ENCODE measurements around the gene WWOX.

DNA sequence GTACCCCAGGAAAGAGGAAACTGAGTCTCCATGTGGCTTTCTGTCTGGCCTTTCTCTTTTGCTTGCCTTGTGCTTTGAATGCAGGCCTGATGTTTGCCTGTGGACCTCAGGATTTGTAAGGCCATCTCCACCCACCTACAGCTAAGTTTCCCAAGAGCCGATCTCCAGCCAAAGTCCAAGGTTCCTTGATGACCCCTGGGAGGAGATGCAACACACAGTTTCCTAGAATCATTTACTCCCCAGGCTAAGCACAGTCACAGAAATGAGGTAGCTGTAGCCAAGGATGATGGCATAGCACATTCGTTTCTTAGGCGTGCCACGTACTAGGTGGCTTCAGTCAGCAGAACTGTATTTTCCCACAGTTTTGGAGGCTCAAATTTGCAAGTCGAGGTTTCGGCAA is 905.6 kb downstream of the WWOX start:
- TF ChIP-seq, protein P1, sequence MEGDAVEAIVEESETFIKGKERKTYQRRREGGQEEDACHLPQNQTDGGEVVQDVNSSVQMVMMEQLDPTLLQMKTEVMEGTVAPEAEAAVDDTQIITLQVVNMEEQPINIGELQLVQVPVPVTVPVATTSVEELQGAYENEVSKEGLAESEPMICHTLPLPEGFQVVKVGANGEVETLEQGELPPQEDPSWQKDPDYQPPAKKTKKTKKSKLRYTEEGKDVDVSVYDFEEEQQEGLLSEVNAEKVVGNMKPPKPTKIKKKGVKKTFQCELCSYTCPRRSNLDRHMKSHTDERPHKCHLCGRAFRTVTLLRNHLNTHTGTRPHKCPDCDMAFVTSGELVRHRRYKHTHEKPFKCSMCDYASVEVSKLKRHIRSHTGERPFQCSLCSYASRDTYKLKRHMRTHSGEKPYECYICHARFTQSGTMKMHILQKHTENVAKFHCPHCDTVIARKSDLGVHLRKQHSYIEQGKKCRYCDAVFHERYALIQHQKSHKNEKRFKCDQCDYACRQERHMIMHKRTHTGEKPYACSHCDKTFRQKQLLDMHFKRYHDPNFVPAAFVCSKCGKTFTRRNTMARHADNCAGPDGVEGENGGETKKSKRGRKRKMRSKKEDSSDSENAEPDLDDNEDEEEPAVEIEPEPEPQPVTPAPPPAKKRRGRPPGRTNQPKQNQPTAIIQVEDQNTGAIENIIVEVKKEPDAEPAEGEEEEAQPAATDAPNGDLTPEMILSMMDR (conservative IDR thresholded peaks at IDR 0.05; ENCODE audit: low read depth, low read length) = no peak
- TF ChIP-seq EZH2 (IDR thresholded peaks at IDR 0.05; ENCODE audit: borderline replicate concordance, low read depth, low read length, poor library complexity, severe bottlenecking) = no peak

All from A673 (cell line).